Left lung (tissue), 10 donors: Measurements from ENCODE around the gene SPTBN1. TPM values are rescaled to one million over a fixed set of nuclear protein-coding genes. Genes with fewer than 3 reads are reported as not detected.

Source experiments
- ATAC-seq: fragments of 200-7000 bp; cut with Tn5 transposase; one replicate; pipeline ENCODE4 v1.9.1; 2020; ENCODE audit warnings: moderate library complexity
- DNase-seq, 4 donors: peaks; one replicate each; pipeline ENCODE4 v3.0.0-alpha.2; 2013 to 2020
- H3K27ac ChIP-seq, 2 donors: fragments of 200-600 bp; sonication (generic) in 1 of 2; one replicate each; pipeline versions ENCODE4 v1.5.0 to v1.8.0; 2020 to 2021
- H3K27me3 ChIP-seq, 2 donors: fragments of 200-600 bp; sonication (generic) in 1 of 2; one replicate each; pipeline versions ENCODE4 v1.5.0 to v1.8.0; 2020 to 2021
- H3K36me3 ChIP-seq, 2 donors: fragments of 200-600 bp; sonication (generic) in 1 of 2; one replicate each; pipeline versions ENCODE4 v1.5.0 to v1.8.0; 2020 to 2021
- H3K4me1 ChIP-seq, 2 donors: fragments of 200-600 bp; one replicate each; pipeline ENCODE4 v1.8.0; 2021
- H3K4me3 ChIP-seq, 2 donors: fragments of 200-600 bp; sonication (generic) in 1 of 2; one replicate each; pipeline versions ENCODE4 v1.5.0 to v1.8.0; 2020 to 2021; ENCODE audit warnings: mild to moderate bottlenecking in 1 of 2
- H3K9me3 ChIP-seq, 2 donors: fragments of 200-600 bp; sonication (generic) in 1 of 2; one replicate each; pipeline versions ENCODE4 v1.5.0 to v1.8.0; 2020 to 2021
- CTCF ChIP-seq, 2 donors: fragments of 200-600 bp; sonication (generic) in 1 of 2; IDR thresholded peaks; one replicate each; pipeline versions ENCODE4 v1.5.0 to v1.8.0; 2021; ENCODE audit warnings: antibody characterized with exemption in 2 of 2
- intact Hi-C, 2 donors: fragments of 100-400 bp; cut with DNase I; formaldehyde crosslinking; loops; one replicate each; pipeline versions ENCODE4 v1.11.2 to v1.14.2; 2022
- polyA plus RNA-seq, 6 donors: library from polyadenylated mRNA; unstranded; fragments of 120-200 nt; gene quantifications; one replicate each; pipeline ENCODE4 v1.2.1, GENCODE V29; 2013; ENCODE audit not compliant: insufficient read length in 6 of 6
- total RNA-seq, 2 donors: library from RNA; stranded (reverse); fragmentation: NEBNext Ultra II Directional; extraction: Animal tissue kit (Norgen Biotek cat#: 25700); gene quantifications; one replicate each; pipeline ENCODE4 v1.2.1, GENCODE V29; 2021
- donor health status: DM: no; HTN: yes; CAD: no.
- donor health status: DM: no; HTN: no; CAD: no.

The SPTBN1 gene
- total and polyA plus RNA-seq, 8 donors = 441 to 578 (median 543) TPM

- Histone ChIP-seq H3K9me3 (peaks cover 0 to 7% of the 10 kb centered on the region in 2 donors), H3K27ac (no peak overlapping the region), H3K4me3 (no peak overlapping the region), H3K4me1 (peaks cover 9 to 34% of the 10 kb centered on the region in 2 donors), H3K36me3 (no peaks in the 10 kb centered on the region), H3K27me3 (no peaks in the 10 kb centered on the region)
- DNase-seq (no peak), ATAC-seq (no peak)
- TF ChIP-seq CTCF (IDR thresholded peaks at IDR 0.05) = no peak
- intact Hi-C loops = no loop called here
These were observed 222.6 kb downstream of the SPTBN1 start for GRCh38 chr2:54678719-54679118.

DNA sequence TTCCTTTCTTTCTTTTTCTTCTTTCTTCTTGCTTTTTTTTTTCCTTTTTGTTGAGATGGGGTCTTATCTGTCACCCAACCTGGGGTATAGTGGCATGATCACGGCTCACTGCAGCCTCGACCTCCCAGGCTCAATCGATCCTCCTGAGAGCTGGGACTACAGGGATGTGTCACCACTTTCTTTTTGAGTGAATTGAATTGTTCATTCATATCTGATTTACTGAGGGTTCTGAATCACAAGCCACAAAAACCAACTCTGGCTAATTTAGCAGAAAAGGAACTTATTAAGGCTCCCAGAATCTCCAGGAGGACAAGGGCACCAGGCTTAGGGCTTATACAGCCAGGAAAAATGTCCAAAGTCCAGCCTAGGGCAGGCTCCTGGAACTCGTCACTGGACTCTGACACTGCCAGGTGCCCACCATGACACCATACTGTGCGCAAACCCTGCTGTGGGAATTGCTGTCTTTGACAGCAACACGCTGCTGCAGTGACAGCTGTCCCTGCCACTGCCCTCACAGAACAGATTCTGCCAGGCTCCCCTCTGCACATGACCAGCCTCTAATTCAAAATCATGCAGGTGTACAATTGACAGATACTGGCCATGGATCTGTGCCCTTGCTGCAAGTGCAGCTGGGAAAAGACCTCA is 224.4 kb downstream of the SPTBN1 start:
- no peak for TF ChIP-seq CTCF (IDR thresholded peaks at IDR 0.05)
- ATAC-seq = no peak
- no peak for DNase-seq
- Histone ChIP-seq H3K27ac (no peak overlapping the region), H3K4me1 (peaks cover 0 to 16% of the 10 kb centered on the region in 2 donors), H3K4me3 (no peak overlapping the region), H3K27me3 (no peaks in the 10 kb centered on the region), H3K9me3 (peaks cover 0 to 7% of the 10 kb centered on the region in 2 donors), H3K36me3 (no peaks in the 10 kb centered on the region)
- intact Hi-C loops = no loop called here

- Histone ChIP-seq H3K36me3 (no peaks in the 10 kb centered on the region), H3K4me3 (no peak overlapping the region), H3K9me3 (peaks cover 0 to 7% of the 10 kb centered on the region in 2 donors), H3K4me1 (peaks cover 0 to 10% of the 10 kb centered on the region in 2 donors), H3K27me3 (no peaks in the 10 kb centered on the region), H3K27ac (peak overlapping the region in 1 of 2 donors; percentile 48)
- no peak for TF ChIP-seq CTCF (IDR thresholded peaks at IDR 0.05)
- no peak for ATAC-seq
- no peak for DNase-seq
- intact Hi-C loops = no loop called here
These were observed 225.3 kb downstream of the SPTBN1 start for GRCh38 chr2:54681416-54681815.

GRCh38 chr2:54683596-54683995 is 227.5 kb downstream of the SPTBN1 start:
- ATAC-seq (peak; percentile 29), DNase-seq (no peak)
- Histone ChIP-seq H3K36me3 (no peaks in the 10 kb centered on the region), H3K27me3 (no peaks in the 10 kb centered on the region), H3K9me3 (peaks cover 0 to 7% of the 10 kb centered on the region in 2 donors), H3K27ac (no peak overlapping the region), H3K4me1 (peaks cover 0 to 10% of the 10 kb centered on the region in 2 donors), H3K4me3 (no peak overlapping the region)
- TF ChIP-seq CTCF (IDR thresholded peaks at IDR 0.05) = no peak
- intact Hi-C loops = no loop called here

- no peak for TF ChIP-seq CTCF (IDR thresholded peaks at IDR 0.05)
- Histone ChIP-seq H3K27ac (no peak overlapping the region), H3K4me1 (peaks cover 0 to 10% of the 10 kb centered on the region in 2 donors), H3K4me3 (no peak overlapping the region), H3K27me3 (no peaks in the 10 kb centered on the region), H3K9me3 (peaks cover 0 to 7% of the 10 kb centered on the region in 2 donors), H3K36me3 (no peaks in the 10 kb centered on the region)
- intact Hi-C loops = no loop called here
- ATAC-seq = peak; percentile 81
- DNase-seq = no peak
These were observed 229.2 kb downstream of the SPTBN1 start for GRCh38 chr2:54685263-54685775.
